Measurements from ENCODE around the gene SMIM23. TPM values are rescaled to one million over a fixed set of nuclear protein-coding genes. Genes with fewer than 3 reads are reported as not detected.

The SMIM23 gene
- polyA plus RNA-seq, 2 of the 4 experiments (the other 2 are of a cell fraction) = not detected

GRCh38 chr5:171744882-171745281 is 40.7 kb upstream of the SMIM23 start:
- ATAC-seq = no peak
- no peak for FAIRE-seq
- POLR2A ChIA-PET = no interaction called here
- 87% methylated on average over 2 of the region's 2 CpGs for WGBS (ENCODE audit: missing lambda C conversion rate)
- Histone ChIP-seq H3K9me3 (no peaks in the 10 kb centered on the region), H3K4me1 (no peaks in the 10 kb centered on the region), H3K27ac (no peak overlapping the region), H3K4me3 (no peak overlapping the region), H3K4me2 (no peak overlapping the region)
- CTCF ChIA-PET = interaction anchor here (1.4 kb wide), 1 partner anchor 9 kb away, joined by 4 read pairs; no protein-coding TSS in a partner anchor
- TF ChIP-seq ATOH8 (CRISPR knock-in tag; IDR thresholded peaks at IDR 0.05; ENCODE audit: low read depth) (no peak), HES2 (IDR thresholded peaks at IDR 0.05) (no peak), HDAC2 (IDR thresholded peaks at IDR 0.05) (no peak), ESRRA (IDR thresholded peaks at IDR 0.05; ENCODE audit: borderline replicate concordance, low read length) (no peak), BCL3 (IDR thresholded peaks at IDR 0.05) (no peak), JUNB (IDR thresholded peaks at IDR 0.05) (no peak)
- TF ChIP-seq, protein P1, sequence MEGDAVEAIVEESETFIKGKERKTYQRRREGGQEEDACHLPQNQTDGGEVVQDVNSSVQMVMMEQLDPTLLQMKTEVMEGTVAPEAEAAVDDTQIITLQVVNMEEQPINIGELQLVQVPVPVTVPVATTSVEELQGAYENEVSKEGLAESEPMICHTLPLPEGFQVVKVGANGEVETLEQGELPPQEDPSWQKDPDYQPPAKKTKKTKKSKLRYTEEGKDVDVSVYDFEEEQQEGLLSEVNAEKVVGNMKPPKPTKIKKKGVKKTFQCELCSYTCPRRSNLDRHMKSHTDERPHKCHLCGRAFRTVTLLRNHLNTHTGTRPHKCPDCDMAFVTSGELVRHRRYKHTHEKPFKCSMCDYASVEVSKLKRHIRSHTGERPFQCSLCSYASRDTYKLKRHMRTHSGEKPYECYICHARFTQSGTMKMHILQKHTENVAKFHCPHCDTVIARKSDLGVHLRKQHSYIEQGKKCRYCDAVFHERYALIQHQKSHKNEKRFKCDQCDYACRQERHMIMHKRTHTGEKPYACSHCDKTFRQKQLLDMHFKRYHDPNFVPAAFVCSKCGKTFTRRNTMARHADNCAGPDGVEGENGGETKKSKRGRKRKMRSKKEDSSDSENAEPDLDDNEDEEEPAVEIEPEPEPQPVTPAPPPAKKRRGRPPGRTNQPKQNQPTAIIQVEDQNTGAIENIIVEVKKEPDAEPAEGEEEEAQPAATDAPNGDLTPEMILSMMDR (IDR thresholded peaks at IDR 0.05) = no peak
- no peak for DNase-seq (ENCODE audit: low read depth in 1 of 2, low spot score in 1 of 2)

- no peak for TF ChIP-seq JUN (IDR thresholded peaks at IDR 0.05)
- no peak for TF ChIP-seq HOXA7 (CRISPR knock-in tag; IDR thresholded peaks at IDR 0.05)
- no peak for TF ChIP-seq POLR2AphosphoS2 (conservative IDR thresholded peaks at IDR 0.05; ENCODE audit: low read length)
- TF ChIP-seq RAD21 (conservative IDR thresholded peaks at IDR 0.05 in 1 of 2, IDR thresholded peaks at IDR 0.05 in 1 of 2) = no peak
- no peak for TF ChIP-seq MAZ (IDR thresholded peaks at IDR 0.05; ENCODE audit: borderline replicate concordance, low read depth, low read length)
- no peak for TF ChIP-seq HEYL (CRISPR knock-in tag; IDR thresholded peaks at IDR 0.05)
- no peak for TF ChIP-seq ZC3H11A (IDR thresholded peaks at IDR 0.05)
- no peak for TF ChIP-seq RCOR1 (IDR thresholded peaks at IDR 0.05; ENCODE audit: low read depth, low read length)
- TF ChIP-seq, protein P1 (IDR thresholded peaks at IDR 0.05) = no peak
- no peak for TF ChIP-seq EP300 (IDR thresholded peaks at IDR 0.05)
- Histone ChIP-seq H3K4me3 (no peak overlapping the region), H3K9me3 (no peaks in the 10 kb centered on the region), H3K4me1 (no peaks in the 10 kb centered on the region), H3K27ac (no peak overlapping the region), H3K4me2 (no peak overlapping the region)
- ATAC-seq (no peak), FAIRE-seq (no peak), DNase-seq (ENCODE audit: low read depth in 1 of 2, low spot score in 1 of 2) (no peak)
- POLR2A ChIA-PET = no interaction called here
- WGBS (ENCODE audit: missing lambda C conversion rate) = 64% methylated on average over 5 of the region's 5 CpGs
- CTCF ChIA-PET = interaction anchor here (1.4 kb wide), 1 partner anchor 10 kb away, joined by 4 read pairs; no protein-coding TSS in a partner anchor
These were observed 40.0 kb upstream of the SMIM23 start for GRCh38 chr5:171745602-171746001.

All from A549 (cell line).